ENCODE measurements around the gene SIGLEC11. TPM values are rescaled to one million over a fixed set of nuclear protein-coding genes. Genes with fewer than 3 reads are reported as not detected.
"Not testable (repeated sequence)": the region's sequence is repeated elsewhere in the genome, so short reads cannot be mapped to it uniquely, and the experiment has no call there.

SIGLEC11 gene
- total RNA-seq, 4 donors from 2014 or later: 2.6 to 7.5 (median 4.3) TPM

- H3K36me3 ChIP-seq: peaks cover 0 to 69% (median 0%) of the 10 kb centered on the region in 3 donors
Measured at GRCh38 chr19:49975051-49975450, 14.1 kb upstream of the SIGLEC11 start.

GRCh38 chr19:49973987-49974386 is 13.0 kb upstream of the SIGLEC11 start:
- DNase-seq (ENCODE audit: low spot score in 2 of 2): peak in 1 of 2 donors; percentile 37
- H3K9me3 ChIP-seq: no peaks in the 10 kb centered on the region
- WGBS, 2 donors: 62 to 90% methylated on average over 18 of the region's 18 CpGs
- TF ChIP-seq EP300 (IDR thresholded peaks at IDR 0.05) (peak in 1 of 2 donors; percentile 60), POLR2A (IDR thresholded peaks at IDR 0.05) (no peak)
- H3K4me1 ChIP-seq: peaks cover 0 to 16% (median 0%) of the 10 kb centered on the region in 4 donors
- H3K36me3 ChIP-seq: peaks cover 0 to 59% (median 0%) of the 10 kb centered on the region in 3 donors
- no peak overlapping the region for H3K27ac ChIP-seq
- H3K4me3 ChIP-seq: no peak overlapping the region
- H3K27me3 ChIP-seq: peaks cover 0 to 3% of the 10 kb centered on the region in 2 donors

More at GRCh38 chr19:49975051-49975450, 14.1 kb upstream of the SIGLEC11 start:
- TF ChIP-seq CTCF (IDR thresholded peaks at IDR 0.05): no peak
- no peak for TF ChIP-seq EP300 (IDR thresholded peaks at IDR 0.05)
- no peak for TF ChIP-seq POLR2A (IDR thresholded peaks at IDR 0.05)
- DNase-seq (ENCODE audit: low spot score in 2 of 2): no peak
- Histone ChIP-seq H3K4me3 (no peak overlapping the region), H3K9me3 (no peaks in the 10 kb centered on the region), H3K4me1 (peaks cover 0 to 13% (median 0%) of the 10 kb centered on the region in 4 donors), H3K27ac (no peak overlapping the region), H3K27me3 (no peaks in the 10 kb centered on the region)
- 80 to 91% methylated on average over 7 of the region's 7 CpGs for WGBS, 2 donors

DNA sequence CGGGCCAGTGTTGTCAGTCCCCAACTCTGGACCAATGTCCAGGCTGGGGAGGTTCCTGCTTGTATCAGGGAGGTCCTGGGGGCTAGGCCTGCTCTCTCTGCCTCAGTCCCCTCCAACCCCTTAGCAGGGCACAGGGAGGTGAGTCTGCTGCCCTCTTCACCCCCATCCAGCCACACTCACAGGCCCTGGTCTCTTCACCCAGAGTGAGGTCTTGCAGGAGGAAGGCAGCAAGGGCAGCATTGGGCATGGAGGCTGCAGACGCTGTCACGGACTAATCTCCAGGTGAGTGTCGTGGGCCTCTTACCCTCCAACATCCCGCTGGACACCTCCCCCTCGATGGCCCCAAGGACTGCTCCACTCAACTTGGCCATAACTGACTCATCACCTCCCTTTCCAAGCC is 11.9 kb upstream of the SIGLEC11 start:
- H3K9me3 ChIP-seq: no peaks in the 10 kb centered on the region
- WGBS, 2 donors: 86 to 91% methylated on average over 6 of the region's 6 CpGs
- no peak overlapping the region for H3K27ac ChIP-seq
- peaks cover 0 to 14% of the 10 kb centered on the region in 2 donors for H3K27me3 ChIP-seq
- no peak for DNase-seq (ENCODE audit: low spot score in 2 of 2)
- TF ChIP-seq EP300 (IDR thresholded peaks at IDR 0.05) (no peak), POLR2A (IDR thresholded peaks at IDR 0.05) (no peak), CTCF (IDR thresholded peaks at IDR 0.05) (no peak)
- no peak overlapping the region for H3K4me3 ChIP-seq
- H3K36me3 ChIP-seq: peaks cover 0 to 47% (median 0%) of the 10 kb centered on the region in 3 donors
- peaks cover 0 to 20% (median 0%) of the 10 kb centered on the region in 4 donors for H3K4me1 ChIP-seq

DNA sequence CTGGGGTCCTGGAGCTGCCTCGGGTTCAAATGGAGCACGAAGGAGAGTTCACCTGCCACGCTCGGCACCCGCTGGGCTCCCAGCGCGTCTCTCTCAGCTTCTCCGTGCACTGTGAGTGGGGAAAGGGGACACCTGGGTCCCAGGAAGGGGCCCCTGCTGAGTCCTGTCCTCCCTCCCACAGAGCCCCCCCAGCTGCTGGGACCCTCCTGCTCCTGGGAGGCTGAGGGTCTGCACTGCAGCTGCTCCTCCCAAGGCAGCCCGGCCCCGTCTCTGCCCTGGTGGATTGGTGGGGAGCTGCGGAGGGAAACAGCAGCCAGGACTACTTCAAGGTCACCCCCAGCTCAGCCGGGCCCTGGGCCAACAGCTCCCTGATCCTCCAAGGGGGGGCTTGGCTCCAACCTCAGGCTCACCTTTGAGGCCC is 11.0 kb upstream of the SIGLEC11 start:
- no peak for DNase-seq (ENCODE audit: low spot score in 2 of 2)
- TF ChIP-seq POLR2A (IDR thresholded peaks at IDR 0.05): no peak
- no peak for TF ChIP-seq EP300 (IDR thresholded peaks at IDR 0.05)
- TF ChIP-seq CTCF (IDR thresholded peaks at IDR 0.05): no peak
- WGBS, 2 donors: 6 to 52% methylated on average over 3 to 4 of the region's 12 CpGs
- Histone ChIP-seq H3K4me1 (peaks cover 0 to 20% (median 0%) of the 10 kb centered on the region in 4 donors), H3K9me3 (no peaks in the 10 kb centered on the region), H3K4me3 (no peak overlapping the region), H3K27ac (no peak overlapping the region), H3K27me3 (peaks cover 0 to 14% of the 10 kb centered on the region in 2 donors), H3K36me3 (peaks cover 0 to 39% (median 0%) of the 10 kb centered on the region in 3 donors)

DNA sequence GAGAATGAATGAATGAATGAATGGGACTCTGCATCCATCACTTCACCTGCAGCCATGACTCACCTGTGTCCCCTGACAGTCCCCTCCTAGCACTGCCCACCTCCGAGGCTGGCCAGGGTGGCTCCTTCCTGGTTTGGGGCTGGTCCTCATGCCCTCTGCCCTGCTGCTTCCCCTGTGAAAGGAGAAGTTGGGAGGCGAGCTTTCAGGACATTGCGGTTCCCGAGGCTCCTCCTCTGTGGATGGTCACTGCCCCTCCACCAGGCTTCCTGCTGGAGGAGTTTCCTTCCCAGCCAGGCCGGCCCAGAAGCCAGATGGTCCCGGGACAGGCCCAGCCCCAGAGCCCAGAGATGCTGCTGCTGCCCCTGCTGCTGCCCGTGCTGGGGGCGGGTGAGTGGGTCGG is 8.4 kb upstream of the SIGLEC11 start:
- H3K4me1 ChIP-seq: peaks cover 0 to 20% (median 0%) of the 10 kb centered on the region in 4 donors
- DNase-seq (ENCODE audit: low spot score in 2 of 2); H3K27ac ChIP-seq; H3K9me3 ChIP-seq; H3K4me3 ChIP-seq: not testable (repeated sequence)
- WGBS, 2 donors: 0 to 29% methylated on average over 1 of the region's 9 CpGs
- peaks cover 0 to 14% of the 10 kb centered on the region in 2 donors for H3K27me3 ChIP-seq
- peaks cover 0 to 12% (median 0%) of the 10 kb centered on the region in 3 donors for H3K36me3 ChIP-seq

GRCh38 chr19:49968279-49968922 is 7.4 kb upstream of the SIGLEC11 start:
- DNase-seq (ENCODE audit: low spot score in 2 of 2): no peak
- 71 to 81% methylated on average over 5 of the region's 5 CpGs for WGBS, 2 donors
- H3K27me3 ChIP-seq: peaks cover 0 to 14% of the 10 kb centered on the region in 2 donors
- H3K4me3 ChIP-seq: no peak overlapping the region
- H3K4me1 ChIP-seq: peaks cover 0 to 20% (median 0%) of the 10 kb centered on the region in 4 donors
- H3K27ac ChIP-seq: no peak overlapping the region
- H3K9me3 ChIP-seq: no peaks in the 10 kb centered on the region
- TF ChIP-seq CTCF (IDR thresholded peaks at IDR 0.05): no peak
- TF ChIP-seq EP300 (IDR thresholded peaks at IDR 0.05): peak in 1 of 2 donors; percentile 43
- TF ChIP-seq POLR2A (IDR thresholded peaks at IDR 0.05): no peak
- peaks cover 0 to 5% (median 0%) of the 10 kb centered on the region in 3 donors for H3K36me3 ChIP-seq

DNA sequence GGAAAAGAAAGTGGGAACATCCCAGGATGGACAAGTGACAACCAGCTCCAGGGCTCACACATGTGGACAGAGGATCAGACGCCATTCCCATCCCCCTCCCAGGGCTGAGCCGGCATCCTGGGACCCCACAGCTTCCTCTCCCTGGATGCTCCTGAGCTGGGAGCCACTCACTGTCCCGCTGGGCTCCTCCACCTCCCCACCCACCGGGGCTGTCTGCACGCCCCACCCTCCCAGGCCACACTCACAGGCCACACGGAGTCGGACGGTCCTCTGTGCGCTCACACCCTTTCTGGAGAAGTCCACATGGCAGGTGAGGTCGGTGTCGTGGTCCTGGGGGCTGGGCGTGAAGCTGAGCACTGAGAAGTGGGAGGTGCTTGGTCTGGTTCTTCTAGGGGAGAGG is 1.1 kb downstream of the SIGLEC11 start:
- WGBS, 2 donors: no CpG with 5 or more reads among the region's 12 CpGs
- H3K9me3 ChIP-seq; DNase-seq (ENCODE audit: low spot score in 2 of 2); H3K27ac ChIP-seq; H3K36me3 ChIP-seq; H3K4me3 ChIP-seq: not testable (repeated sequence)
- Histone ChIP-seq H3K27me3 (peaks cover 0 to 12% of the 10 kb centered on the region in 2 donors), H3K4me1 (peaks cover 0 to 13% (median 8%) of the 10 kb centered on the region in 4 donors)

DNA sequence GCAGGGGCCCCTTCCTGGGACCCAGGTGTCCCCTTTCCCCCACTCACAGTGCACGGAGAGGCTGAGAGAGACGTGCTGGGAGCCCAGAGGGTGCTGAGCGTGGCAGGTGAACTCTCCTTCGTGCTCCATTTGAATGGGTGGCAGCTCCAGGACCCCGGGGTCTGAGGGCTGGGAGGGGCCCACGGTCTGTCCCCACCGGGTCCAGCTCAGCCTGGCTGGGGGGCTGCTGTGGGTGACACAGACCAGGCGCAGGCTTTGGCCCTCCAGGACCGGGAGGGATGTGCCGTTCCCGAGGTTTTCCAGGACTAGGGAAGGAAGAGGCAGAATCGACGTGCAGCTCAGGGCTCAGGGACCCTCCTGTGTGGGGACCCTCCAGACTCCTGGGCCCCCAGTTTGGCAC is 2.4 kb downstream of the SIGLEC11 start:
- H3K36me3 ChIP-seq; H3K27ac ChIP-seq; DNase-seq (ENCODE audit: low spot score in 2 of 2); H3K9me3 ChIP-seq; H3K4me3 ChIP-seq: not testable (repeated sequence)
- H3K4me1 ChIP-seq: peaks cover 0 to 25% (median 18%) of the 10 kb centered on the region in 4 donors
- peaks cover 0 to 12% of the 10 kb centered on the region in 2 donors for H3K27me3 ChIP-seq
- 55 to 62% methylated on average over 9 to 12 of the region's 13 CpGs for WGBS, 2 donors

DNA sequence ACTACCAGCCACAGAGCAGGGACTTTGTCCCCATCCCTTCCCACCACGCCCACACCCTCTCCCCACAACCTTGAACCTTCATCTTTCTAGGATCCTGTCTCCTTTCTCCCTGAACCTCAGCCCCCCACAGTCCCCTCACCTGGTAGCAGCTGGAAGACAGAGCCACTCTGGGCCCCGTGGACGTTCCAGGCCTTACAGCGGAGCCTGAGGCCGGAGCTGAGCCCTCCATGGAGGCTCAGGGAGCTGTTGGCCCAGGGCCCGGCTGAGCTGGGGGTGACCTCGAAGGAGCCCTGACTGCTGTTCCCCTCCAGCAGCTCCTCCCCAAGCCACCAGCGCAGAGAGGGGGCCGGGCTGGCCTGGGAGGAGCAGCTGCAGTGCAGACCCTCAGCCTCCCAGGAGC is 2.8 kb downstream of the SIGLEC11 start:
- Histone ChIP-seq H3K27me3 (peaks cover 0 to 12% of the 10 kb centered on the region in 2 donors), H3K4me1 (peaks cover 0 to 28% (median 18%) of the 10 kb centered on the region in 4 donors)
- not testable (repeated sequence) for H3K36me3 ChIP-seq; H3K27ac ChIP-seq; H3K4me3 ChIP-seq; DNase-seq (ENCODE audit: low spot score in 2 of 2); H3K9me3 ChIP-seq
- WGBS, 2 donors: 29 to 43% methylated on average over 7 to 8 of the region's 9 CpGs
